PC-3 (cell line): ENCODE measurements around the gene NRDE2. TPM values are rescaled to one million over a fixed set of nuclear protein-coding genes. Genes with fewer than 3 reads are reported as not detected.

Experiments used
- ATAC-seq: fragments of 200-7000 bp; cut with Tn5 transposase; 2 replicates; pipeline ENCODE4 v1.9.1; 2020; ENCODE audit warnings: mild to moderate bottlenecking, moderate library complexity
- BruUV-seq: library from RNA; stranded (reverse); fragments of 400-500 nt; replicated peaks from 2 replicates; lab custom pipeline; 2021; lab: Mats Ljungman, UMichigan
- CTCF ChIA-PET: fragments of 300-600 bp; sonication (Branson Sonifier 250); formaldehyde crosslinking; loops from one replicate; lab custom pipeline; 2022; ENCODE audit warnings: antibody characterized with exemption; lab: Charles Lee
- POLR2A ChIA-PET: fragments of 300-600 bp; sonication (Branson Sonifier 250); formaldehyde crosslinking; loops from one replicate; lab custom pipeline; 2022; ENCODE audit warnings: antibody characterized with exemption; ENCODE audit not compliant: unreplicated experiment; lab: Charles Lee
- DNase-seq: peaks from one replicate; pipeline ENCODE4 v3.0.0-alpha.2; 2015
- H2AFZ ChIP-seq: fragments of 300-600 bp; sonication (generic); 2 replicates; pipeline ENCODE4 v1.6.0; 2016; ENCODE audit warnings: antibody characterized with exemption, low read length
- H3F3A ChIP-seq: fragments of 300-600 bp; sonication (generic); one replicate; pipeline ENCODE4 v1.6.0; 2017; ENCODE audit warnings: antibody characterized with exemption, low read length, control low read depth, mild to moderate bottlenecking; ENCODE audit not compliant: unreplicated experiment
- H3K27ac ChIP-seq: fragments of 300-600 bp; sonication (generic); 2 replicates; pipeline ENCODE4 v1.5.1; 2016; ENCODE audit warnings: mild to moderate bottlenecking, low read length
- H3K27me3 ChIP-seq: fragments of 300-600 bp; sonication (generic); 2 replicates; pipeline ENCODE4 v1.6.1; 2016; ENCODE audit warnings: low read length, mixed read lengths
- H3K36me3 ChIP-seq: fragments of 300-600 bp; sonication (generic); 2 replicates; pipeline ENCODE4 v1.6.1; 2016; ENCODE audit warnings: low read depth, mixed run types, low read length, mixed read lengths
- H3K4me1 ChIP-seq: fragments of 300-600 bp; sonication (generic); 2 replicates; pipeline ENCODE4 v1.5.1; 2016; ENCODE audit warnings: low read length; ENCODE audit not compliant: insufficient read depth
- H3K4me2 ChIP-seq: fragments of 300-600 bp; sonication (generic); 2 replicates; pipeline ENCODE4 v1.6.0; 2016; ENCODE audit warnings: low read length
- H3K4me3 ChIP-seq: fragments of 300-600 bp; sonication (generic); 2 replicates; pipeline ENCODE4 v1.5.1; 2016; ENCODE audit warnings: mild to moderate bottlenecking, low read length, mixed read lengths
- H3K79me2 ChIP-seq: fragments of 300-600 bp; sonication (generic); 2 replicates; pipeline ENCODE4 v1.6.1; 2017; ENCODE audit warnings: low read length, mixed read lengths
- H3K9ac ChIP-seq: fragments of 300-600 bp; sonication (generic); 2 replicates; pipeline ENCODE4 v1.6.0; 2016; ENCODE audit warnings: mild to moderate bottlenecking, low read length
- H3K9me2 ChIP-seq: fragments of 300-600 bp; sonication (generic); replicated peaks from 2 replicates; pipeline ENCODE4 v1.6.1; 2016; ENCODE audit warnings: mixed run types, low read length, mixed read lengths
- H3K9me3 ChIP-seq: fragments of 300-600 bp; sonication (generic); 2 replicates; pipeline ENCODE4 v1.6.1; 2016; ENCODE audit warnings: low read length, mixed read lengths
- H4K20me1 ChIP-seq: fragments of 300-600 bp; sonication (generic); 2 replicates; pipeline ENCODE4 v1.6.1; 2016; ENCODE audit warnings: low read length, mixed read lengths
- CTCF ChIP-seq: fragments of 300-600 bp; sonication (generic); conservative IDR thresholded peaks from 2 replicates; pipeline ENCODE4 v1.5.1; 2017; ENCODE audit warnings: antibody characterized with exemption, low read depth, mild to moderate bottlenecking, low read length
- EZH2 ChIP-seq: fragments of 300-600 bp; sonication (generic); IDR thresholded peaks from one replicate; pipeline ENCODE4 v1.6.1; 2017; ENCODE audit warnings: antibody characterized with exemption, mild to moderate bottlenecking, low read length; ENCODE audit not compliant: unreplicated experiment
- EZH2phosphoT487 ChIP-seq: fragments of 300-600 bp; sonication (generic); IDR thresholded peaks from 2 replicates; pipeline ENCODE4 v1.6.1; 2018; ENCODE audit warnings: mild to moderate bottlenecking, antibody characterized with exemption, low read length, borderline replicate concordance
- intact Hi-C: fragments of 100-400 bp; cut with micrococcal nuclease; formaldehyde crosslinking; loops from 2 replicates; pipeline ENCODE4 v1.9.0; 2023
- total RNA-seq: library from RNA; depleted of rRNA; stranded (reverse); fragments of >200 nt; gene quantifications from 2 replicates; pipeline ENCODE4 v1.2.3, GENCODE V29; 2014

Gene NRDE2
- total RNA-seq, 1 experiment from 2014 or later = 18.3 TPM

- DNase-seq (peak; percentile 66), ATAC-seq (peak; percentile 95)
- Histone ChIP-seq H3K9me2 (no peaks in the 10 kb centered on the region), H3K4me3 (no peak overlapping the region), H3K4me2 (no peak overlapping the region), H3K79me2 (no peaks in the 10 kb centered on the region), H3K27ac (no peak overlapping the region), H3K27me3 (no peaks in the 10 kb centered on the region), H3K9ac (no peak overlapping the region), H3F3A (no peaks in the 10 kb centered on the region), H4K20me1 (no peaks in the 10 kb centered on the region), H3K36me3 (no peaks in the 10 kb centered on the region), H3K9me3 (no peaks in the 10 kb centered on the region), H2AFZ (peak overlapping the region; percentile 16; the same call in 1 of the 2 replicates), H3K4me1 (peaks cover 6% of the 10 kb centered on the region)
- ChIA-PET POLR2A (no interaction called here), CTCF (no interaction called here)
- intact Hi-C loops = loop anchor here (1.0 to 5.0 kb wide), 4 partner anchors 13 to 328 kb away; no protein-coding TSS in a partner anchor
- BruUV-seq = no TSS peak
- TF ChIP-seq EZH2phosphoT487 = no peak
- TF ChIP-seq EZH2 = no peak
- peak; percentile 46 for TF ChIP-seq CTCF
Observed at GRCh38 chr14:90368946-90369721, 37.4 kb upstream of the NRDE2 start.

GRCh38 chr14:90362558-90362896, 30.8 kb upstream of the NRDE2 start:
- BruUV-seq = no TSS peak
- Histone ChIP-seq H3K9me3 (no peaks in the 10 kb centered on the region), H3K27ac (no peak overlapping the region), H4K20me1 (no peaks in the 10 kb centered on the region), H3K4me2 (no peak overlapping the region), H3K27me3 (peaks cover 31% of the 10 kb centered on the region), H3K9ac (no peak overlapping the region), H2AFZ (no peak overlapping the region), H3K9me2 (no peaks in the 10 kb centered on the region), H3F3A (no peaks in the 10 kb centered on the region), H3K79me2 (no peaks in the 10 kb centered on the region), H3K4me1 (no peaks in the 10 kb centered on the region), H3K4me3 (no peak overlapping the region), H3K36me3 (no peaks in the 10 kb centered on the region)
- TF ChIP-seq EZH2phosphoT487 (no peak), EZH2 (no peak), CTCF (no peak)
- no peak for DNase-seq
- ATAC-seq = no peak
- intact Hi-C loops = no loop called here
- ChIA-PET CTCF (no interaction called here), POLR2A (no interaction called here)

GRCh38 chr14:90361865-90362557, 30.3 kb upstream of the NRDE2 start:
- DNase-seq (no peak), ATAC-seq (no peak)
- H3K27ac ChIP-seq = no peak overlapping the region
- H3K9me3 ChIP-seq = no peaks in the 10 kb centered on the region
- H3K36me3 ChIP-seq = no peaks in the 10 kb centered on the region
- H3F3A ChIP-seq = no peaks in the 10 kb centered on the region
- intact Hi-C loops = no loop called here
- no peak overlapping the region for H3K4me2 ChIP-seq
- POLR2A ChIA-PET = no interaction called here
- H3K27me3 ChIP-seq = peaks cover 35% of the 10 kb centered on the region
- no TSS peak for BruUV-seq
- no peak overlapping the region for H2AFZ ChIP-seq
- H3K9me2 ChIP-seq = no peaks in the 10 kb centered on the region
- H3K79me2 ChIP-seq = no peaks in the 10 kb centered on the region
- H4K20me1 ChIP-seq = no peaks in the 10 kb centered on the region
- TF ChIP-seq EZH2phosphoT487 (no peak), EZH2 (no peak), CTCF (no peak)
- no peak overlapping the region for H3K9ac ChIP-seq
- CTCF ChIA-PET = no interaction called here
- no peak overlapping the region for H3K4me3 ChIP-seq
- H3K4me1 ChIP-seq = no peaks in the 10 kb centered on the region
